ENCODE results near the gene THEM4. TPM values are rescaled to one million over a fixed set of nuclear protein-coding genes. Genes with fewer than 3 reads are reported as not detected.
"Not testable (repeated sequence)": the region's sequence is repeated elsewhere in the genome, so short reads cannot be mapped to it uniquely, and the experiment has no call there.

THEM4 gene
- total RNA-seq, 1 donor from 2014 or later, result 12.3 TPM

DNA sequence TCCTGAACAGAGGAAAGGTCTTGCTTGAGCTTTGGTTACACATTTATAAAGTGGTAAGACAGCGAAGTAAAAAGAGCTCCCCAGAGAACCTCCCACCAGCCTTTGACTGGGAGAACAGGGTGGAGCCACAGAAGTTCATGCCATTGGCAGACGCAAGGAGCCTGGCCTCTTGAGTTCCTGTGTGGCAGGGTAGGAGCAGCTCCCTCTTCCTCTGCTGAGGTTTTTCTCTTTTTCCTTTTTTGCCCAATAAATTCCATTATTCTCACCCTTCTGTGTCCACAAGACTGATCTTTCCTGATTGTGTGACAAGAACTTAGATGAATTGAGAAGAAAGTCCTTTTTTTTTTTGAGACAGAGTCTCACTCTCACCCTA lies 4.3 kb downstream of the THEM4 start:
- Mint-ChIP-seq H3K27me3 (ENCODE audit: unreplicated experiment) (no peaks in the 10 kb centered on the region), H3K4me1 (ENCODE audit: unreplicated experiment) (peaks cover 20% of the 10 kb centered on the region), H3K4me3 (ENCODE audit: unreplicated experiment) (no peak overlapping the region), H3K9me3 (ENCODE audit: unreplicated experiment) (peaks cover 19% of the 10 kb centered on the region), H3K36me3 (ENCODE audit: unreplicated experiment) (peaks cover 25% of the 10 kb centered on the region), H3K27ac (ENCODE audit: unreplicated experiment) (no peak overlapping the region)
- no peak for DNase-seq (ENCODE audit: extremely low spot score, unreplicated experiment)
- TF ChIP-seq, protein P1, sequence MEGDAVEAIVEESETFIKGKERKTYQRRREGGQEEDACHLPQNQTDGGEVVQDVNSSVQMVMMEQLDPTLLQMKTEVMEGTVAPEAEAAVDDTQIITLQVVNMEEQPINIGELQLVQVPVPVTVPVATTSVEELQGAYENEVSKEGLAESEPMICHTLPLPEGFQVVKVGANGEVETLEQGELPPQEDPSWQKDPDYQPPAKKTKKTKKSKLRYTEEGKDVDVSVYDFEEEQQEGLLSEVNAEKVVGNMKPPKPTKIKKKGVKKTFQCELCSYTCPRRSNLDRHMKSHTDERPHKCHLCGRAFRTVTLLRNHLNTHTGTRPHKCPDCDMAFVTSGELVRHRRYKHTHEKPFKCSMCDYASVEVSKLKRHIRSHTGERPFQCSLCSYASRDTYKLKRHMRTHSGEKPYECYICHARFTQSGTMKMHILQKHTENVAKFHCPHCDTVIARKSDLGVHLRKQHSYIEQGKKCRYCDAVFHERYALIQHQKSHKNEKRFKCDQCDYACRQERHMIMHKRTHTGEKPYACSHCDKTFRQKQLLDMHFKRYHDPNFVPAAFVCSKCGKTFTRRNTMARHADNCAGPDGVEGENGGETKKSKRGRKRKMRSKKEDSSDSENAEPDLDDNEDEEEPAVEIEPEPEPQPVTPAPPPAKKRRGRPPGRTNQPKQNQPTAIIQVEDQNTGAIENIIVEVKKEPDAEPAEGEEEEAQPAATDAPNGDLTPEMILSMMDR (IDR thresholded peaks at IDR 0.05), result no peak

DNA sequence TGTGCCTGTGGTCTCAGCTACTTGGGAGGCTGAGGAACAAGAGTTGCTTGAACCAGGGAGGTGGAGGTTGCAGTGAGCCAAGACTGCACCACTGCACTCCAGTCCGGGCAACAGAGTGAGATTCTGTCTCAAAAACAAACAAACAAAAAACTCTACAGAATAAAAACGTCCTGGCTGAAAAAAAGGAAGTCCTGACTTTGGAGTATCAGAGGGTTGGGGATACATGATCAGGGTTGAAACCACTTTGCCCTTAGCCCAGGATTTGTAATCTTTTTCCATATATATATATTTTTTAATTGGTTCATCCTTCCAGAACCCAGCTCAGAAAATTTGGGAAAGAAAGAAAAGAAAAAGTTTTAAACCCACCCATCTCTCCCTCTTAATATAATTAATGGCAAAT lies 6.5 kb downstream of the THEM4 start:
- H3K4me1 Mint-ChIP-seq (ENCODE audit: unreplicated experiment), result peaks cover 7% of the 10 kb centered on the region
- peaks cover 23% of the 10 kb centered on the region for H3K9me3 Mint-ChIP-seq (ENCODE audit: unreplicated experiment)
- peaks cover 26% of the 10 kb centered on the region for H3K36me3 Mint-ChIP-seq (ENCODE audit: unreplicated experiment)
- no peak overlapping the region for H3K4me3 Mint-ChIP-seq (ENCODE audit: unreplicated experiment)
- no peak for DNase-seq (ENCODE audit: extremely low spot score, unreplicated experiment)
- no peak overlapping the region for H3K27ac Mint-ChIP-seq (ENCODE audit: unreplicated experiment)
- TF ChIP-seq, protein P1 (IDR thresholded peaks at IDR 0.05), result no peak
- H3K27me3 Mint-ChIP-seq (ENCODE audit: unreplicated experiment), result no peaks in the 10 kb centered on the region

DNA sequence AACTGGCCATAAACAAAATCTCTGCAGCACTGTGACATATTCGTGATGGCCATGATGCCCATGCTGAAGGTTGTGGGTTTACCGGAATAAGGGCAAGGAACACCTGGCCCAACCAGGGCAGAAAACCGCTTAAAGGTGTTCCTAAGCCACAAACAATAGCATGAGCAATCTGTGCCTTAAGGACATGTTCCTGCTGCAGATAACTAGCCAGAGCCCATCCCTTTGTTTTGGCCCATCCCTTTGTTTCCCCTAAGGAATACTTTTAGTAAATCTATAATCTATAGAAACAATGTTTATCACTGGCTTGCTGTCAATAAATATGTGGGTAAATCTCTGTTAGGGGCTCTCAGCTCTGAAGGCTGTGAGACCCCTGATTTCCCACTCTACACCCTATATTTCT lies 8.5 kb downstream of the THEM4 start:
- not testable (repeated sequence) for H3K27me3 Mint-ChIP-seq (ENCODE audit: unreplicated experiment); DNase-seq (ENCODE audit: extremely low spot score, unreplicated experiment); H3K27ac Mint-ChIP-seq (ENCODE audit: unreplicated experiment); H3K4me1 Mint-ChIP-seq (ENCODE audit: unreplicated experiment); H3K4me3 Mint-ChIP-seq (ENCODE audit: unreplicated experiment)
- Mint-ChIP-seq H3K36me3 (ENCODE audit: unreplicated experiment) (peaks cover 20% of the 10 kb centered on the region), H3K9me3 (ENCODE audit: unreplicated experiment) (peaks cover 19% of the 10 kb centered on the region)

DNA sequence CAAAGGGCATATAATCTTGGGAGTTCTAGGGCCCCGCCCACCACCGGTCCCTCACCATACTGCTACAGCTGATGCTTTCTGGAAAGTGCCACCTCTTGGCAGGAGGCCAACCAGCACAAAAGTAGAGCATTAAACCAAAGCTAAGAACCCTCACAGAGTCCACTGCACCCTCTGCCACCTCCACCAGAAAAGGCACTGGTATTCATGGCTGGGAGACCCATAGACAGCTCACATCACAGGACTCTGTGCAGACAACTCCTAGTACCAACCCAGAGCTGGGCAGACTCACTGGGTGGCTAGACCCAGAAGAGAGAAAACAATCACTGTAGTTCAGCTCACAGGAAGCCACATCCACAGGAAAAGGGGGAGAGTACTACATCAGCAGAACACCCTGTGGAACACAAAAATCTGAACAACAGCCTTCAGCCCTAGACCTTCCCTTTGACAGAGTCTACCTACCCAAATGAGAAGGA lies 10.8 kb downstream of the THEM4 start:
- Mint-ChIP-seq H3K4me3 (ENCODE audit: unreplicated experiment) (no peak overlapping the region), H3K36me3 (ENCODE audit: unreplicated experiment) (peaks cover 26% of the 10 kb centered on the region), H3K27me3 (ENCODE audit: unreplicated experiment) (no peaks in the 10 kb centered on the region), H3K9me3 (ENCODE audit: unreplicated experiment) (peaks cover 19% of the 10 kb centered on the region), H3K4me1 (ENCODE audit: unreplicated experiment) (no peaks in the 10 kb centered on the region), H3K27ac (ENCODE audit: unreplicated experiment) (no peak overlapping the region)
- TF ChIP-seq, protein P1 (IDR thresholded peaks at IDR 0.05), result no peak
- no peak for DNase-seq (ENCODE audit: extremely low spot score, unreplicated experiment)

DNA sequence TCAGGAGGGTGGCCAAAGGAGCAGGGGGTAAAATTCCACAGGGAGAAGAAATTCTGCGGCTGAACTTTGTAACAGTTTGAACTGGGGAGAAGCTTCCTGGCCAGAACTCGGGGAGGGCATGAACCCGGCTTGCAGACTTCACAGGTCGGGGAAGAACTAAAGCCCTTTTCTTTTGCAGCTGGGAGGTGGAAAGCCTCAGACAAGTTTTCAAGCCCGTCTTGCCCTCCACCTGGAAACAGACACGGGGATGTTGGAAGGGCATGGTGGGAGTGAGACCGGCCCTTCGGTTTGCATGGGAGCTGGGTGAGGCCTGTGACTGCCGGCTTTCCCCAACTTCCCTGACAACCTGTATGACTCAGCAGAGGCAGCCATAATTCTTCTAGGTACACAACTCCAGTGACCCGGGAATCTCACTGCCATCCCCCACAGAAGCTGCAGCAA lies 11.3 kb downstream of the THEM4 start:
- no peak for DNase-seq (ENCODE audit: extremely low spot score, unreplicated experiment)
- Mint-ChIP-seq H3K4me1 (ENCODE audit: unreplicated experiment) (no peaks in the 10 kb centered on the region), H3K4me3 (ENCODE audit: unreplicated experiment) (no peak overlapping the region), H3K36me3 (ENCODE audit: unreplicated experiment) (peaks cover 31% of the 10 kb centered on the region), H3K27ac (ENCODE audit: unreplicated experiment) (no peak overlapping the region), H3K27me3 (ENCODE audit: unreplicated experiment) (no peaks in the 10 kb centered on the region), H3K9me3 (ENCODE audit: unreplicated experiment) (peaks cover 19% of the 10 kb centered on the region)
- TF ChIP-seq, protein P1 (IDR thresholded peaks at IDR 0.05), result no peak

Data from osteocyte (in vitro differentiated cells).